Bronchial epithelial cell (primary cell): ENCODE data around the gene BFSP1. TPM values are rescaled to one million over a fixed set of nuclear protein-coding genes. Genes with fewer than 3 reads are reported as not detected.

Experiments
- DNase-seq: peaks from one replicate; pipeline ENCODE4 v3.0.0-alpha.2; 2010; ENCODE audit warnings: low read depth
- FAIRE-seq: peaks from 2 replicates; lab custom pipeline; 2011; peaks lifted over from hg19 to GRCh38; lab: Jason Lieb, UNC
- H3K27me3 ChIP-seq: 2 replicates; pipeline ENCODE4 v1.5.1; 2011; ENCODE audit warnings: low read length; ENCODE audit not compliant: control insufficient read depth, insufficient read depth
- H3K36me3 ChIP-seq: 2 replicates; pipeline ENCODE4 v1.5.1; 2011; ENCODE audit warnings: low read length; ENCODE audit not compliant: control insufficient read depth, insufficient read depth
- H3K4me3 ChIP-seq: 2 replicates; pipeline ENCODE4 v1.5.1; 2011; ENCODE audit warnings: mild to moderate bottlenecking, low read depth, low read length, control low read depth
- CTCF ChIP-seq: IDR thresholded peaks from 2 replicates; pipeline ENCODE4 v1.5.1; 2011; ENCODE audit warnings: mild to moderate bottlenecking, moderate library complexity, low read length, control low read depth, inconsistent platforms; ENCODE audit not compliant: insufficient read depth, severe bottlenecking
- total RNA-seq: library from RNA; depleted of rRNA; stranded (reverse); fragments of >200 nt; gene quantifications from 2 replicates; pipeline ENCODE4 v1.2.1, GENCODE V29; 2014

BFSP1 gene
- total RNA-seq, 1 donor from 2014 or later = 2.9 TPM

- DNase-seq (peak; percentile 77), FAIRE-seq (no peak)
- no peak overlapping the region for H3K4me3 ChIP-seq
- no peak for TF ChIP-seq CTCF
- H3K27me3 ChIP-seq = no peaks in the 10 kb centered on the region
- H3K36me3 ChIP-seq = no peaks in the 10 kb centered on the region
Measured at GRCh38 chr20:17533396-17533795, 2.2 kb upstream of the BFSP1 start.

- Histone ChIP-seq H3K27me3 (no peaks in the 10 kb centered on the region), H3K36me3 (no peaks in the 10 kb centered on the region), H3K4me3 (peak overlapping the region; percentile 44)
- TF ChIP-seq CTCF = no peak
- FAIRE-seq = no peak
- no peak for DNase-seq
Measured at GRCh38 chr20:17531665-17532025, 466 bp upstream of the BFSP1 start.

GRCh38 chr20:17530153-17530552, 1.0 kb downstream of the BFSP1 start:
- no peaks in the 10 kb centered on the region for H3K27me3 ChIP-seq
- H3K4me3 ChIP-seq = no peak overlapping the region
- DNase-seq (no peak), FAIRE-seq (no peak)
- TF ChIP-seq CTCF = no peak
- H3K36me3 ChIP-seq = no peaks in the 10 kb centered on the region

- no peak for DNase-seq
- FAIRE-seq = no peak
- no peak for TF ChIP-seq CTCF
- Histone ChIP-seq H3K27me3 (no peaks in the 10 kb centered on the region), H3K4me3 (no peak overlapping the region), H3K36me3 (no peaks in the 10 kb centered on the region)
Measured at GRCh38 chr20:17529586-17529985, 1.6 kb downstream of the BFSP1 start.

GRCh38 chr20:17525650-17526049, 5.5 kb downstream of the BFSP1 start:
- H3K36me3 ChIP-seq = no peaks in the 10 kb centered on the region
- TF ChIP-seq CTCF = no peak
- no peak overlapping the region for H3K4me3 ChIP-seq
- DNase-seq (peak; percentile 78), FAIRE-seq (no peak)
- no peaks in the 10 kb centered on the region for H3K27me3 ChIP-seq

- no peak for TF ChIP-seq CTCF
- Histone ChIP-seq H3K36me3 (no peaks in the 10 kb centered on the region), H3K4me3 (no peak overlapping the region), H3K27me3 (no peaks in the 10 kb centered on the region)
- FAIRE-seq (no peak), DNase-seq (no peak)
Measured at GRCh38 chr20:17525132-17525531, 6.0 kb downstream of the BFSP1 start.
